Fibroblast of lung (primary cell): ENCODE results near the gene RNF220. TPM values are rescaled to one million over a fixed set of nuclear protein-coding genes. Genes with fewer than 3 reads are reported as not detected.

Source experiments
- DNase-seq, 2 donors: peaks; one replicate each; pipeline versions ENCODE4 v3.0.0 to v3.0.0-alpha.2; 2010; ENCODE audit warnings: low read depth in 2 of 2
- H2AFZ ChIP-seq: 2 replicates; pipeline ENCODE4 v1.5.1; 2012; ENCODE audit warnings: low read length, control low read depth, inconsistent platforms
- H3K27ac ChIP-seq: 2 replicates; pipeline ENCODE4 v1.5.1; 2011; ENCODE audit warnings: low read length, control low read depth; ENCODE audit not compliant: insufficient read depth
- H3K27me3 ChIP-seq: 2 replicates; pipeline ENCODE4 v1.5.1; 2011; ENCODE audit warnings: mild to moderate bottlenecking, low read length; ENCODE audit not compliant: control insufficient read depth, insufficient read depth
- H3K36me3 ChIP-seq: 2 replicates; pipeline ENCODE4 v1.5.1; 2011; ENCODE audit warnings: low read length; ENCODE audit not compliant: control insufficient read depth, insufficient read depth
- H3K4me1 ChIP-seq: 2 replicates; pipeline ENCODE4 v1.5.1; 2011; ENCODE audit warnings: low read length; ENCODE audit not compliant: control insufficient read depth, insufficient read depth; ENCODE audit errors: extremely low read depth
- H3K4me2 ChIP-seq: 2 replicates; pipeline ENCODE4 v1.5.1; 2011; ENCODE audit warnings: low read length, control low read depth; ENCODE audit not compliant: insufficient read depth; ENCODE audit errors: extremely low read depth
- H3K4me3 ChIP-seq, 4 experiments: fragments of 200-600 bp in 1 of 4; sonication (generic) in 1 of 4; replicated peaks in 1 of 4; 2 replicates each; pipeline ENCODE4 v1.5.1; 2011 to 2016; ENCODE audit warnings: low read length in 4 of 4, low read depth in 3 of 4, mild to moderate bottlenecking in 3 of 4, control low read depth in 2 of 4, inconsistent platforms in 1 of 4, mixed read lengths in 1 of 4; ENCODE audit not compliant: insufficient read depth in 1 of 4; ENCODE audit errors: control extremely low read depth in 1 of 4
- H3K79me2 ChIP-seq: 2 replicates; pipeline ENCODE4 v1.5.1; 2012; ENCODE audit warnings: mild to moderate bottlenecking, low read length, inconsistent platforms; ENCODE audit not compliant: control insufficient read depth, insufficient read depth
- H3K9ac ChIP-seq: 2 replicates; pipeline ENCODE4 v1.5.1; 2011; ENCODE audit warnings: mild to moderate bottlenecking, low read length, control low read depth; ENCODE audit not compliant: insufficient read depth
- H3K9me3 ChIP-seq: 2 replicates; pipeline ENCODE4 v1.5.1; 2012; ENCODE audit warnings: low read depth, low read length; ENCODE audit not compliant: control insufficient read depth, insufficient read depth
- H4K20me1 ChIP-seq: 2 replicates; pipeline ENCODE4 v1.5.1; 2011; ENCODE audit warnings: low read length; ENCODE audit not compliant: control insufficient read depth, insufficient read depth; ENCODE audit errors: extremely low read depth
- EZH2 ChIP-seq: IDR thresholded peaks from 2 replicates; pipeline ENCODE4 v1.5.1; 2012; ENCODE audit warnings: low read length, control low read depth, mild to moderate bottlenecking; ENCODE audit errors: missing control alignments
- polyA plus RNA-seq, 2 donors: library from polyadenylated mRNA; depleted of rRNA in 1 of 2; stranded (reverse) in 1 of 2; unstranded in 1 of 2; fragments of >200 nt; gene quantifications; 2 replicates each; pipeline ENCODE4 v1.2.1, GENCODE V29; 2011 to 2012; ENCODE audit warnings: missing spikeins in 1 of 2
- total RNA-seq: library from RNA; depleted of rRNA; stranded (reverse); fragments of >200 nt; gene quantifications from 2 replicates; pipeline ENCODE4 v1.2.1, GENCODE V29; 2014
- TF ChIP-seq, protein P1 (sequence below), 2 donors: IDR thresholded peaks in 1 of 2; conservative IDR thresholded peaks in 1 of 2; 1 replicate in 1 of 2; 2 replicates in 1 of 2; pipeline ENCODE4 v1.5.1; 2011 to 2012; ENCODE audit warnings: low read length in 2 of 2, control low read depth in 1 of 2, inconsistent platforms in 1 of 2, low read depth in 1 of 2, mild to moderate bottlenecking in 1 of 2

RNF220 gene
- total and polyA plus RNA-seq, 2 donors (not counting 1 experiment from before 2014, with no cell fraction given) = 42.3 to 52.0 TPM

DNA sequence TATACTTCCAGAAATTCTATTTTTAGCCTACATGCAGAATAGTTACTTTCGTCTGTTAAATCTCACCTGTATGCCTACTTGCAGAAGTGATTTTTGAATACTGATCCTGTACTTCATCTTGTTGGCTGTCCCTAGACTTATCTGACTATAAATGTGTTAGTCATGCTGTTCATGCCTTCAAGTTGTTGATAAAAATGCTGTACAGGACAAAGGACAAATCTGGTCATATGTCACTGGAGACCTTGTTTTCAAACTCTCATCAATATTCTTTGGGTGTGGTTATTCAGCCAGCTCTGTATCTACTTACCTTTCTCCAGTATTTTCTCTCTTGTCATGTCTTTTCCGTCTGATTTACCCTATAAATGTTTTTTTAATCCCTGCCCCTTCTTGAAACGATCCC is 132.9 kb downstream of the RNF220 start:
- no peaks in the 10 kb centered on the region for H3K9me3 ChIP-seq
- DNase-seq = no peak
- no peak overlapping the region for H2AFZ ChIP-seq
- no peak for TF ChIP-seq EZH2
- TF ChIP-seq, protein P1, sequence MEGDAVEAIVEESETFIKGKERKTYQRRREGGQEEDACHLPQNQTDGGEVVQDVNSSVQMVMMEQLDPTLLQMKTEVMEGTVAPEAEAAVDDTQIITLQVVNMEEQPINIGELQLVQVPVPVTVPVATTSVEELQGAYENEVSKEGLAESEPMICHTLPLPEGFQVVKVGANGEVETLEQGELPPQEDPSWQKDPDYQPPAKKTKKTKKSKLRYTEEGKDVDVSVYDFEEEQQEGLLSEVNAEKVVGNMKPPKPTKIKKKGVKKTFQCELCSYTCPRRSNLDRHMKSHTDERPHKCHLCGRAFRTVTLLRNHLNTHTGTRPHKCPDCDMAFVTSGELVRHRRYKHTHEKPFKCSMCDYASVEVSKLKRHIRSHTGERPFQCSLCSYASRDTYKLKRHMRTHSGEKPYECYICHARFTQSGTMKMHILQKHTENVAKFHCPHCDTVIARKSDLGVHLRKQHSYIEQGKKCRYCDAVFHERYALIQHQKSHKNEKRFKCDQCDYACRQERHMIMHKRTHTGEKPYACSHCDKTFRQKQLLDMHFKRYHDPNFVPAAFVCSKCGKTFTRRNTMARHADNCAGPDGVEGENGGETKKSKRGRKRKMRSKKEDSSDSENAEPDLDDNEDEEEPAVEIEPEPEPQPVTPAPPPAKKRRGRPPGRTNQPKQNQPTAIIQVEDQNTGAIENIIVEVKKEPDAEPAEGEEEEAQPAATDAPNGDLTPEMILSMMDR (conservative IDR thresholded peaks at IDR 0.05 in 1 of 2, IDR thresholded peaks at IDR 0.05 in 1 of 2; ENCODE audit: low read depth in 1 of 2, low read length in 2 of 2) = no peak
- no peak overlapping the region for H3K27ac ChIP-seq
- no peaks in the 10 kb centered on the region for H3K4me1 ChIP-seq
- H3K27me3 ChIP-seq = peaks cover 15% of the 10 kb centered on the region
- no peak overlapping the region for H3K4me2 ChIP-seq
- H3K79me2 ChIP-seq = no peaks in the 10 kb centered on the region
- H4K20me1 ChIP-seq = no peaks in the 10 kb centered on the region
- no peaks in the 10 kb centered on the region for H3K36me3 ChIP-seq
- no peak overlapping the region for H3K9ac ChIP-seq
- H3K4me3 ChIP-seq = no peak overlapping the region

- TF ChIP-seq, protein P1 (conservative IDR thresholded peaks at IDR 0.05 in 1 of 2, IDR thresholded peaks at IDR 0.05 in 1 of 2; ENCODE audit: low read depth in 1 of 2, low read length in 2 of 2) = no peak
- no peak for TF ChIP-seq EZH2
- no peaks in the 10 kb centered on the region for H3K4me1 ChIP-seq
- no peak overlapping the region for H3K27ac ChIP-seq
- H2AFZ ChIP-seq = no peak overlapping the region
- H3K9me3 ChIP-seq = no peaks in the 10 kb centered on the region
- H3K9ac ChIP-seq = no peak overlapping the region
- H4K20me1 ChIP-seq = no peaks in the 10 kb centered on the region
- H3K27me3 ChIP-seq = peaks cover 27% of the 10 kb centered on the region
- no peaks in the 10 kb centered on the region for H3K79me2 ChIP-seq
- no peaks in the 10 kb centered on the region for H3K36me3 ChIP-seq
- H3K4me2 ChIP-seq = no peak overlapping the region
- no peak overlapping the region for H3K4me3 ChIP-seq
- no peak for DNase-seq
Observed at GRCh38 chr1:44539991-44540730, 135.1 kb downstream of the RNF220 start.

DNA sequence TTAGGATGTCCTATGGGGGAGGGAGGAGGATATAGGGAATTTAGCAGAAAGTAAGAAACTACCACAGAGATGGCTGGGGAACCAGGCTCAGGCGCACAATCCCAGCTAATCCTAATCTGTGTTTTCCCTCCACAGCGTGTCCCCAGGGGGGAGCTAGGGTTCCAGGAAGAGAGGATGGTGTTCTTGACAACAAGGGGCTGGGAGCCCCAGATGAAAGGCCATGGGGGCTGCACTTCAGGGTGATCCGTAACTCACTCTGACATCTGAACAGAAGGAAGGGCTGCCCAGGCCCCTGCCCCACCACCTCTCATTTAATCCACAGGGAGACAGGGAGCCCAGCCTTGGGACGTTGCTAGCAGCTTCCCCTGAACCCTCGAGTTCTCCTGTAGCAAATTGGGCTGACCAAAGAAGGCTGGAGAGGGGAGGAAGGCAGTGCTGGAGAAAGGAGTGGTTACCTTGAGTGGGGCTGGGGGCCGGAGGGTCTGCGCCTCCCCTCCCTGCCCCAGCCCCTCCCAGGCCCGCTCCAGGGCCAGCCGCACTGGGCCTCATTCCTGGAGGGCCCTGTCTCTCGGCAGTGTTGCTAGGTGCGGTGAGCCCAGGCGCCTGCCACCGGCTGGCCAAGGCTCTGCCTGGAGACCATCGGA is 137.5 kb downstream of the RNF220 start:
- H3K79me2 ChIP-seq = no peaks in the 10 kb centered on the region
- no peak overlapping the region for H3K27ac ChIP-seq
- no peak overlapping the region for H2AFZ ChIP-seq
- DNase-seq = no peak
- H3K27me3 ChIP-seq = peaks cover 36% of the 10 kb centered on the region
- H3K9ac ChIP-seq = no peak overlapping the region
- no peaks in the 10 kb centered on the region for H3K9me3 ChIP-seq
- H4K20me1 ChIP-seq = no peaks in the 10 kb centered on the region
- no peak for TF ChIP-seq EZH2
- TF ChIP-seq, protein P1 (conservative IDR thresholded peaks at IDR 0.05 in 1 of 2, IDR thresholded peaks at IDR 0.05 in 1 of 2; ENCODE audit: low read depth in 1 of 2, low read length in 2 of 2) = no peak
- no peaks in the 10 kb centered on the region for H3K36me3 ChIP-seq
- no peak overlapping the region for H3K4me2 ChIP-seq
- H3K4me1 ChIP-seq = no peaks in the 10 kb centered on the region
- no peak overlapping the region for H3K4me3 ChIP-seq
